Activated CD8-positive, alpha-beta T cell treated with anti-CD3 and anti-CD28 coated beads for 36 hours (primary cell): ENCODE results near the gene EXT2. TPM values are rescaled to one million over a fixed set of nuclear protein-coding genes. Genes with fewer than 3 reads are reported as not detected.

ENCODE experiments used
- ATAC-seq: fragments of 200-7000 bp; cut with Tn5 transposase; one replicate; pipeline ENCODE4 v1.10.0; 2021; ENCODE audit warnings: mild to moderate bottlenecking, moderate library complexity
- CTCF ChIA-PET: fragments of 350-600 bp; sonication (Branson Sonifier 250); formaldehyde crosslinking; loops from one replicate; lab custom pipeline; 2021; ENCODE audit warnings: antibody characterized with exemption; lab: Charles Lee
- POLR2A ChIA-PET: fragments of 350-600 bp; sonication (Branson Sonifier 250); formaldehyde crosslinking; loops from one replicate; lab custom pipeline; 2021; ENCODE audit warnings: antibody characterized with exemption; lab: Charles Lee
- DNase-seq: peaks from one replicate; pipeline ENCODE4 v3.0.0-alpha.2; 2020
- H3K27ac Mint-ChIP-seq: one replicate; pipeline ENCODE4 v1.8.0; 2021; ENCODE audit warnings: mild to moderate bottlenecking, mixed read lengths
- H3K27me3 Mint-ChIP-seq: one replicate; pipeline ENCODE4 v1.8.0; 2021; ENCODE audit warnings: mixed read lengths
- H3K36me3 Mint-ChIP-seq: one replicate; pipeline ENCODE4 v1.8.0; 2021; ENCODE audit warnings: low read depth, mixed read lengths
- H3K4me1 Mint-ChIP-seq: one replicate; pipeline ENCODE4 v1.8.0; 2021; ENCODE audit warnings: low read depth, mixed read lengths
- H3K4me3 Mint-ChIP-seq: one replicate; pipeline ENCODE4 v1.8.0; 2021; ENCODE audit warnings: mild to moderate bottlenecking, moderate library complexity, mixed read lengths
- H3K9me3 Mint-ChIP-seq: one replicate; pipeline ENCODE4 v1.8.0; 2021; ENCODE audit warnings: mixed read lengths
- intact Hi-C: fragments of 100-400 bp; cut with micrococcal nuclease; formaldehyde crosslinking; loops from one replicate; pipeline ENCODE4 v1.10.0; 2022
- total RNA-seq, 2 experiments: library from RNA; stranded (reverse); gene quantifications; one replicate each; pipeline ENCODE4 v1.2.3, GENCODE V29; 2021
- TF ChIP-seq, protein P1 (sequence below): fragments of 200-600 bp; IDR thresholded peaks from one replicate; pipeline ENCODE4 v1.8.0; 2022; ENCODE audit warnings: antibody characterized with exemption, mild to moderate bottlenecking

The EXT2 gene
- total RNA-seq, 2 experiments from 2014 or later: 20.0 to 20.2 TPM

DNA sequence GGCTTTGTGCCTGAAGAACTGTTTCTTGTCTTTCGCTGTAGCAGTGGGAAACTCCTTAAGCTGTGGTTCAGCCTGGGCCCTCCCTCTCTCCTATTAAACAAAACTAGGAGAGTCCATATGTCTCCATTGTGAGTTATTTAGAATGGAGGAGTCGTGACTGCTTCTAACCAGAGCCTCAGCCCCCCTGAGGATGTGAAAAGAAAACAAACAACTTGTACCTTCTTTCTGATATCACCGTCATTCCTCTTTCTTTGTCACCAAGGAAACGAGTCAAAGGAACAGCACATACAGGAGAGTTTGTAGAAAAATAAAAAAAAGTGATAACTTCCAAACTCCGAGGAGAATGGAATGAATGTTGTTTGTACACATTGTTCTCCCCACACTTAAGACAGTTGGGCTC lies 11.6 kb upstream of the EXT2 start:
- peaks cover 2% of the 10 kb centered on the region for H3K4me1 Mint-ChIP-seq

DNA sequence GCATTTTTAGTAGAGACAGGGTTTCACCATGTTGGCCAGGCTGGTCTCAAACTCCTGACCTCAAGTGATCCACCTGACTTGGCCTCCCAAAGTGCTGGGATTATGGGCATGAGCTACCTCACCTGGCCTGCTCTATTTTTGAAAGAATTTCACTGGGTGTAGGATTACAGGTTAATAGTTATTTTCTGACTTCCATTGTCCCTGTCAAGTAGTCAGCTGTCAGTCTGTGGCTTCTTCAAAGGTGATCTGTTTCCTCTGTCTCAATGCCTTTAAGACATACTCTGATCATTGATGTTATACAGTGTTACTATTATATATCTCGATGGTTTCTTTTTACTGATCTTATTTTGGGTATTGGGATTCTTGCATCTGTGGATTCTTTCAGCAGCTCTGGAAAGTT lies 10.1 kb upstream of the EXT2 start:
- Mint-ChIP-seq H3K9me3 (peaks cover 5% of the 10 kb centered on the region), H3K4me1 (peaks cover 2% of the 10 kb centered on the region), H3K4me3 (no peak overlapping the region), H3K36me3 (peaks cover 10% of the 10 kb centered on the region), H3K27me3 (no peaks in the 10 kb centered on the region), H3K27ac (no peak overlapping the region)
- intact Hi-C loops: no loop called here
- DNase-seq (no peak), ATAC-seq (no peak)
- ChIA-PET POLR2A (no interaction called here), CTCF (interaction anchor here (3.5 to 3.6 kb wide), 2 partner anchors 9 to 20 kb away, joined by 16 to 25 read pairs; partner anchors contain the start of gene EXT2)
- TF ChIP-seq, protein P1, sequence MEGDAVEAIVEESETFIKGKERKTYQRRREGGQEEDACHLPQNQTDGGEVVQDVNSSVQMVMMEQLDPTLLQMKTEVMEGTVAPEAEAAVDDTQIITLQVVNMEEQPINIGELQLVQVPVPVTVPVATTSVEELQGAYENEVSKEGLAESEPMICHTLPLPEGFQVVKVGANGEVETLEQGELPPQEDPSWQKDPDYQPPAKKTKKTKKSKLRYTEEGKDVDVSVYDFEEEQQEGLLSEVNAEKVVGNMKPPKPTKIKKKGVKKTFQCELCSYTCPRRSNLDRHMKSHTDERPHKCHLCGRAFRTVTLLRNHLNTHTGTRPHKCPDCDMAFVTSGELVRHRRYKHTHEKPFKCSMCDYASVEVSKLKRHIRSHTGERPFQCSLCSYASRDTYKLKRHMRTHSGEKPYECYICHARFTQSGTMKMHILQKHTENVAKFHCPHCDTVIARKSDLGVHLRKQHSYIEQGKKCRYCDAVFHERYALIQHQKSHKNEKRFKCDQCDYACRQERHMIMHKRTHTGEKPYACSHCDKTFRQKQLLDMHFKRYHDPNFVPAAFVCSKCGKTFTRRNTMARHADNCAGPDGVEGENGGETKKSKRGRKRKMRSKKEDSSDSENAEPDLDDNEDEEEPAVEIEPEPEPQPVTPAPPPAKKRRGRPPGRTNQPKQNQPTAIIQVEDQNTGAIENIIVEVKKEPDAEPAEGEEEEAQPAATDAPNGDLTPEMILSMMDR: no peak

More for the DNA sequence above, 11.6 kb upstream of the EXT2 start:
- Mint-ChIP-seq H3K27ac (no peak overlapping the region), H3K9me3 (peaks cover 5% of the 10 kb centered on the region), H3K36me3 (peaks cover 10% of the 10 kb centered on the region), H3K27me3 (no peaks in the 10 kb centered on the region), H3K4me3 (no peak overlapping the region)
- ChIA-PET CTCF (interaction anchor here (3.6 kb wide), 1 partner anchor 10 kb away, joined by 25 read pairs; the partner anchor contains the start of gene EXT2), POLR2A (no interaction called here)
- intact Hi-C loops: no loop called here
- ATAC-seq (no peak), DNase-seq (no peak)
- TF ChIP-seq, protein P1: no peak

DNA sequence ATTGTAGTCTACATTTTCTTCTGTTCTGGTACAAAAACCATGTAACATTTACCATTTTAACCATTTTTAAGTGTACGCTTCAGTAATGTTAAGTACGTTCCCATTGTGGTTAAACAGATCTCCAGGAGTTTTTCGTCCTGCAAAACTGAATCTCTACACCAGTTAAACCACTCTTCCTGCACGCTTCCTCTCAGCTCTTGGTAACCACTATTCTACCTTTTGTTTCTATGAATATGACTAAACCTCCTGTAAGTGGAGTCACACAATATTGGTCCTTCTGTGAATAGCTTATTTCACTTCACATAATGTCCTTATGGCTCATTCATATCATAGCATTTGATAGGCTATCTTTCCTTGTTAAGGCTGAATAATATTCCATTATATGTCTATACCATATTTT lies 7.1 kb upstream of the EXT2 start:
- Mint-ChIP-seq H3K4me1 (peaks cover 2% of the 10 kb centered on the region), H3K9me3 (peaks cover 5% of the 10 kb centered on the region), H3K27me3 (no peaks in the 10 kb centered on the region), H3K4me3 (no peak overlapping the region), H3K36me3 (peaks cover 9% of the 10 kb centered on the region), H3K27ac (no peak overlapping the region)
- DNase-seq: no peak
- ATAC-seq: no peak
- POLR2A ChIA-PET: no interaction called here
- intact Hi-C loops: no loop called here
- CTCF ChIA-PET: no interaction called here
- TF ChIP-seq, protein P1: no peak

DNA sequence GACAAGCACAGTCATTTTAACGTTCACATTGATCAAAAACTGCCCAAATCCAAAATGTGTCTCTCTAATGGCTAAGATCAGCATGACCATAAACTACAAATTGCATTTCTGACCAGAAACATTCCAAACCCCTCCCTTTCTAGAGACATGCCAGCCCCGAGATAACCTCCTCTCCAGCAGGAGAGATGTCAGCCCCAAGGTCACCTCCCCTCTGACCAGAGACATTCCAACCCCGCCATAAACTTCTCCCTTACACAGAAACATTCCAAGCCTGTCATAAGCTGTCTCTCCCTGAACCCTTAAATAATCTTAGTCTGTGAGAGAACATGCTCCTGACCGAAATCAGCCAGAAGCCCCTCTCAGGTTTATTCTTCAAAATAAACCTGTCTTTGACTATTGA lies 6.6 kb upstream of the EXT2 start:
- H3K9me3 Mint-ChIP-seq: peaks cover 5% of the 10 kb centered on the region
- CTCF ChIA-PET: no interaction called here
- POLR2A ChIA-PET: no interaction called here
- no peak overlapping the region for H3K27ac Mint-ChIP-seq
- H3K4me3 Mint-ChIP-seq: no peak overlapping the region
- TF ChIP-seq, protein P1: no peak
- H3K27me3 Mint-ChIP-seq: no peaks in the 10 kb centered on the region
- intact Hi-C loops: no loop called here
- peaks cover 7% of the 10 kb centered on the region for H3K36me3 Mint-ChIP-seq
- ATAC-seq: no peak
- no peak for DNase-seq
- peaks cover 2% of the 10 kb centered on the region for H3K4me1 Mint-ChIP-seq

DNA sequence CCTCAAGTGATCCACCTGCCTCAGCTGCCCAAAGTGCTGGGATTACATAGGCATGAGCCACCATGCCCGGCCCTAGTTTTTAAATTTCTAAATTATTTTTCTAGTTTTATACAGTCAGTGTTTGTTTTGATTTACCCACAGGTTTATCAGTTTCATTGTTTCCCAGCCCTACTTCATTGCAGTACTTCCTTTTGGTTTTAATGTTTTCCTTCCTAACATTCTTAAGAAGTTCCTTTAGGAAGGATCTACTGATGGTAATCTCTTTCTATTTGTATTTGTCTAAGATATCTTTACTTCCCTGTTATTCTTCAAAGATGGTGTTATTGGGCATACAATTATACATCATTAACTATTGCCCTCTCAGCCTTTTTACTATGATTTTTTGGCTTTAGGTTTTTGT lies 4.9 kb upstream of the EXT2 start:
- Mint-ChIP-seq H3K4me1 (peaks cover 15% of the 10 kb centered on the region), H3K4me3 (no peak overlapping the region), H3K36me3 (peaks cover under 1% of the 10 kb centered on the region), H3K27ac (no peak overlapping the region), H3K9me3 (peaks cover 2% of the 10 kb centered on the region), H3K27me3 (no peaks in the 10 kb centered on the region)
- no peak for DNase-seq
- ChIA-PET POLR2A (no interaction called here), CTCF (interaction anchor here (1.6 kb wide), 1 partner anchor 9 kb away, joined by 4 read pairs; no protein-coding TSS in a partner anchor)
- ATAC-seq: no peak
- intact Hi-C loops: loop anchor here (10.0 kb wide), 1 partner anchor 444 kb away; no protein-coding TSS in a partner anchor
- TF ChIP-seq, protein P1: no peak
